HepG2 (cell line): Measurements from ENCODE around the gene ZNF74. TPM values are rescaled to one million over a fixed set of nuclear protein-coding genes. Genes with fewer than 3 reads are reported as not detected.

Source experiments
- HDAC1 ChIP-seq: sonication (generic); formaldehyde crosslinking; IDR thresholded peaks from 2 replicates; pipeline ENCODE4 v1.5.1; 2020; ENCODE audit warnings: mild to moderate bottlenecking, missing genetic modification reagents
- MAF1 ChIP-seq: sonication (generic); formaldehyde crosslinking; IDR thresholded peaks from 2 replicates; pipeline ENCODE4 v1.5.0; 2020; ENCODE audit warnings: missing genetic modification reagents, borderline replicate concordance
- MEIS2 ChIP-seq: sonication (generic); formaldehyde crosslinking; IDR thresholded peaks from 2 replicates; pipeline ENCODE4 v1.9.0; 2021; ENCODE audit warnings: mild to moderate bottlenecking, missing genetic modification reagents
- NR2F2 ChIP-seq: IDR thresholded peaks from 2 replicates; pipeline ENCODE4 v1.6.1; 2012; ENCODE audit warnings: low read depth, inconsistent platforms, borderline replicate concordance
- POLR2G ChIP-seq: fragments of 200-400 bp; formaldehyde crosslinking; IDR thresholded peaks from 2 replicates; pipeline ENCODE4 v1.6.1; 2018; ENCODE audit warnings: mild to moderate bottlenecking, low read depth, low read length, moderate library complexity
- PRPF4 ChIP-seq: fragments of 200-400 bp; formaldehyde crosslinking; IDR thresholded peaks from 2 replicates; pipeline ENCODE4 v1.6.1; 2016; ENCODE audit warnings: low read length, low read depth; ENCODE audit not compliant: poor library complexity, severe bottlenecking
- SMAD1 ChIP-seq: sonication (generic); formaldehyde crosslinking; IDR thresholded peaks from 2 replicates; pipeline ENCODE4 v1.4.0; 2020; ENCODE audit warnings: missing genetic modification reagents, low read depth, mild to moderate bottlenecking, borderline replicate concordance
- TEAD3 ChIP-seq: optimal IDR thresholded peaks from 2 replicates; pipeline ENCODE3; 2016; ENCODE audit warnings: borderline replicate concordance
- ZNF598 ChIP-seq: sonication (generic); formaldehyde crosslinking; IDR thresholded peaks from 2 replicates; pipeline ENCODE4 v1.5.1; 2020; ENCODE audit warnings: mild to moderate bottlenecking, missing genetic modification reagents, borderline replicate concordance
- ZNF629 ChIP-seq: sonication (generic); formaldehyde crosslinking; conservative IDR thresholded peaks from 2 replicates; pipeline ENCODE4 v1.5.0; 2020; ENCODE audit warnings: missing genetic modification reagents
- polyA plus RNA-seq, 8 experiments: library from polyadenylated mRNA; depleted of rRNA in 3 of 8; stranded (reverse) in 7 of 8; unstranded in 1 of 8; fragments of >200 nt; fragmentation: Illumina TruSeq in 4 of 8; extraction: Trizol in 4 of 8; gene quantifications; 2 replicates each; pipeline versions ENCODE4 v1.2.1 to v1.2.3, GENCODE V29; 2011 to 2016; ENCODE audit warnings: low read depth in 4 of 8, missing spikeins in 1 of 8, mixed read lengths in 1 of 8; ENCODE audit not compliant: insufficient read depth in 1 of 8
- total RNA-seq, 5 experiments: library from RNA; depleted of rRNA; stranded (reverse); fragments of >200 nt; fragmentation: Illumina TruSeq; extraction: Trizol; gene quantifications; 2 replicates each; pipeline ENCODE4 v1.2.3, GENCODE V29; 2016; ENCODE audit warnings: low read depth in 1 of 5
- TF ChIP-seq, protein P1 (sequence below): sonication (generic); formaldehyde crosslinking; IDR thresholded peaks from 2 replicates; pipeline ENCODE4 v1.8.1; 2023; ENCODE audit warnings: mild to moderate bottlenecking, missing genetic modification reagents
- TF ChIP-seq, protein P2 (sequence below): sonication (generic); formaldehyde crosslinking; IDR thresholded peaks from 2 replicates; pipeline ENCODE4 v1.4.0; 2020; ENCODE audit warnings: mild to moderate bottlenecking, missing genetic modification reagents
- TF ChIP-seq, protein P3 (sequence below): sonication (generic); formaldehyde crosslinking; IDR thresholded peaks from one replicate; pipeline ENCODE4 v1.5.1; 2020; ENCODE audit warnings: mild to moderate bottlenecking, missing genetic modification reagents; ENCODE audit errors: not compliant biosample characterization
- TF ChIP-seq, protein P4 (sequence below): sonication (generic); formaldehyde crosslinking; IDR thresholded peaks from 2 replicates; pipeline ENCODE4 v1.4.0; 2020; ENCODE audit warnings: mild to moderate bottlenecking, missing genetic modification reagents
- TF ChIP-seq, protein P5 (sequence below): sonication (generic); formaldehyde crosslinking; IDR thresholded peaks from 2 replicates; pipeline ENCODE4 v1.5.1; 2020; ENCODE audit warnings: mild to moderate bottlenecking, missing genetic modification reagents, moderate library complexity

ZNF74 gene
- total and polyA plus RNA-seq, 2 of the 13 experiments (the other 11 are each of a cell fraction or from before 2014, with no cell fraction given), result 6.3 to 9.1 TPM

DNA sequence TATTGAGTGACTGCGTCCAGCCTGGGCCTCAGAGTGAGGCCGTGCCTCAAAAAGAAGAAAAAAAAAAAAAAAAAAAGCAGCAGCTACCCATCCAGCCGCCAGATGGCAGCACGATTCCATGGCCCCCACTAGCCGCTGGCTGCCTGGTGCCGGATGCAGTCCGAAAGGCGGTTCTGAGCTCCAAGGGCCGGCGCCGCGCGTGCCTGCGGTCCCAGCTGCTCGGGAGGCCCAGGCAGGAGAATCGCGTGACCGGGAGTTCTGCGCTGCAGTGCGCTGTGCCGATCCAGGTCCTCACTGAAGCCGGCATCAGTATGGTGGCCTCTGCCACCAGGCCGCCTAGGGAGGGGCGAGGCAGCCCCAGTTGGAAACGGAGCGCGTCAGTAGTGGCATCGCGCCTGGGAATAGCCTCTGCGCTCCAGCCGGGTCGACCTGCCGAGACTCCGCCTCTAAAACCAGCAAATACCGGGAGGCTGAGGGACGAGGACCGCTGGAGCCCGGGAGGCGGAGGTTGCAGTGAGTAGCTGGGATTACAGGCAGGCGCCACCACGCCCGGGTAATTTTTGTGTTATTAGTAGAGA lies 24.3 kb downstream of the ZNF74 start (continued):
- TF ChIP-seq, protein P1, sequence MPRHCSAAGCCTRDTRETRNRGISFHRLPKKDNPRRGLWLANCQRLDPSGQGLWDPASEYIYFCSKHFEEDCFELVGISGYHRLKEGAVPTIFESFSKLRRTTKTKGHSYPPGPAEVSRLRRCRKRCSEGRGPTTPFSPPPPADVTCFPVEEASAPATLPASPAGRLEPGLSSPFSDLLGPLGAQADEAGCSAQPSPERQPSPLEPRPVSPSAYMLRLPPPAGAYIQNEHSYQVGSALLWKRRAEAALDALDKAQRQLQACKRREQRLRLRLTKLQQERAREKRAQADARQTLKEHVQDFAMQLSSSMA (CRISPR knock-in tag), result no peak
- TF ChIP-seq MAF1 (CRISPR knock-in tag) (no peak), PRPF4 (no peak), ZNF598 (CRISPR knock-in tag) (peak; percentile 27; the same call in 1 of the 2 replicates), POLR2G (no peak), HDAC1 (CRISPR knock-in tag) (peak; percentile 44; the same call in 1 of the 2 replicates), TEAD3 (CRISPR knock-in tag) (no peak), MEIS2 (no peak), SMAD1 (CRISPR knock-in tag) (peak; percentile 40; the same call in 1 of the 2 replicates), NR2F2 (no peak), ZNF629 (CRISPR knock-in tag) (no peak)
- TF ChIP-seq, protein P2, sequence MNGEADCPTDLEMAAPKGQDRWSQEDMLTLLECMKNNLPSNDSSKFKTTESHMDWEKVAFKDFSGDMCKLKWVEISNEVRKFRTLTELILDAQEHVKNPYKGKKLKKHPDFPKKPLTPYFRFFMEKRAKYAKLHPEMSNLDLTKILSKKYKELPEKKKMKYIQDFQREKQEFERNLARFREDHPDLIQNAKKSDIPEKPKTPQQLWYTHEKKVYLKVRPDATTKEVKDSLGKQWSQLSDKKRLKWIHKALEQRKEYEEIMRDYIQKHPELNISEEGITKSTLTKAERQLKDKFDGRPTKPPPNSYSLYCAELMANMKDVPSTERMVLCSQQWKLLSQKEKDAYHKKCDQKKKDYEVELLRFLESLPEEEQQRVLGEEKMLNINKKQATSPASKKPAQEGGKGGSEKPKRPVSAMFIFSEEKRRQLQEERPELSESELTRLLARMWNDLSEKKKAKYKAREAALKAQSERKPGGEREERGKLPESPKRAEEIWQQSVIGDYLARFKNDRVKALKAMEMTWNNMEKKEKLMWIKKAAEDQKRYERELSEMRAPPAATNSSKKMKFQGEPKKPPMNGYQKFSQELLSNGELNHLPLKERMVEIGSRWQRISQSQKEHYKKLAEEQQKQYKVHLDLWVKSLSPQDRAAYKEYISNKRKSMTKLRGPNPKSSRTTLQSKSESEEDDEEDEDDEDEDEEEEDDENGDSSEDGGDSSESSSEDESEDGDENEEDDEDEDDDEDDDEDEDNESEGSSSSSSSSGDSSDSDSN (CRISPR knock-in tag), result peak; percentile 79
- TF ChIP-seq, protein P3, sequence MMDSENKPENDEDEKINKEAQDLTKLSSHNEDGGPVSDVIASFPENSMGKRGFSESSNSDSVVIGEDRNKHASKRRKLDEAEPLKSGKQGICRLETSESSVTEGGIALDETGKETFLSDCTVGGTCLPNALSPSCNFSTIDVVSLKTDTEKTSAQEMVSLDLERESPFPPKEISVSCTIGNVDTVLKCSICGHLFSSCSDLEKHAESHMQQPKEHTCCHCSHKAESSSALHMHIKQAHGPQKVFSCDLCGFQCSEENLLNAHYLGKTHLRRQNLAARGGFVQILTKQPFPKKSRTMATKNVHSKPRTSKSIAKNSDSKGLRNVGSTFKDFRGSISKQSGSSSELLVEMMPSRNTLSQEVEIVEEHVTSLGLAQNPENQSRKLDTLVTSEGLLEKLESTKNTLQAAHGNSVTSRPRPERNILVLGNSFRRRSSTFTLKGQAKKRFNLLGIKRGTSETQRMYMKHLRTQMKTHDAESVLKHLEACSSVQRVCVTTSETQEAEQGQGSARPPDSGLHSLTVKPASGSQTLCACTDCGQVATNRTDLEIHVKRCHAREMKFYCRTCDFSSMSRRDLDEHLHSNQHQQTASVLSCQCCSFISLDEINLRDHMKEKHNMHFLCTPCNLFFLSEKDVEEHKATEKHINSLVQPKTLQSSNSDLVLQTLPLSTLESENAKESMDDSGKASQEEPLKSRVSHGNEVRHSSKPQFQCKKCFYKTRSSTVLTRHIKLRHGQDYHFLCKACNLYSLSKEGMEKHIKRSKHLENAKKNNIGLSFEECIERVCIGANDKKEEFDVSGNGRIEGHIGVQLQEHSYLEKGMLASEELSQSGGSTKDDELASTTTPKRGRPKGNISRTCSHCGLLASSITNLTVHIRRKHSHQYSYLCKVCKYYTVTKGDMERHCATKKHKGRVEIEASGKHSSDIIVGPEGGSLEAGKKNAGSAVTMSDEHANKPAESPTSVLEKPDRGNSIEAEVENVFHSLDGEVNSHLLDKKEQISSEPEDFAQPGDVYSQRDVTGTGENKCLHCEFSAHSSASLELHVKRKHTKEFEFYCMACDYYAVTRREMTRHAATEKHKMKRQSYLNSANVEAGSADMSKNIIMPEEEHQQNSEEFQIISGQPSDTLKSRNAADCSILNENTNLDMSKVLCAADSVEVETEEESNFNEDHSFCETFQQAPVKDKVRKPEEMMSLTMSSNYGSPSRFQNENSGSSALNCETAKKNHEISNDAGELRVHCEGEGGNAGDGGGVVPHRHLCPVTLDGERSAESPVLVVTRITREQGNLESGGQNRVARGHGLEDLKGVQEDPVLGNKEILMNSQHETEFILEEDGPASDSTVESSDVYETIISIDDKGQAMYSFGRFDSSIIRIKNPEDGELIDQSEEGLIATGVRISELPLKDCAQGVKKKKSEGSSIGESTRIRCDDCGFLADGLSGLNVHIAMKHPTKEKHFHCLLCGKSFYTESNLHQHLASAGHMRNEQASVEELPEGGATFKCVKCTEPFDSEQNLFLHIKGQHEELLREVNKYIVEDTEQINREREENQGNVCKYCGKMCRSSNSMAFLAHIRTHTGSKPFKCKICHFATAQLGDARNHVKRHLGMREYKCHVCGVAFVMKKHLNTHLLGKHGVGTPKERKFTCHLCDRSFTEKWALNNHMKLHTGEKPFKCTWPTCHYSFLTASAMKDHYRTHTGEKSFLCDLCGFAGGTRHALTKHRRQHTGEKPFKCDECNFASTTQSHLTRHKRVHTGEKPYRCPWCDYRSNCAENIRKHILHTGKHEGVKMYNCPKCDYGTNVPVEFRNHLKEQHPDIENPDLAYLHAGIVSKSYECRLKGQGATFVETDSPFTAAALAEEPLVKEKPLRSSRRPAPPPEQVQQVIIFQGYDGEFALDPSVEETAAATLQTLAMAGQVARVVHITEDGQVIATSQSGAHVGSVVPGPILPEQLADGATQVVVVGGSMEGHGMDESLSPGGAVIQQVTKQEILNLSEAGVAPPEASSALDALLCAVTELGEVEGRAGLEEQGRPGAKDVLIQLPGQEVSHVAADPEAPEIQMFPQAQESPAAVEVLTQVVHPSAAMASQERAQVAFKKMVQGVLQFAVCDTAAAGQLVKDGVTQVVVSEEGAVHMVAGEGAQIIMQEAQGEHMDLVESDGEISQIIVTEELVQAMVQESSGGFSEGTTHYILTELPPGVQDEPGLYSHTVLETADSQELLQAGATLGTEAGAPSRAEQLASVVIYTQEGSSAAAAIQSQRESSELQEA, result peak; percentile 67
- TF ChIP-seq, protein P4, sequence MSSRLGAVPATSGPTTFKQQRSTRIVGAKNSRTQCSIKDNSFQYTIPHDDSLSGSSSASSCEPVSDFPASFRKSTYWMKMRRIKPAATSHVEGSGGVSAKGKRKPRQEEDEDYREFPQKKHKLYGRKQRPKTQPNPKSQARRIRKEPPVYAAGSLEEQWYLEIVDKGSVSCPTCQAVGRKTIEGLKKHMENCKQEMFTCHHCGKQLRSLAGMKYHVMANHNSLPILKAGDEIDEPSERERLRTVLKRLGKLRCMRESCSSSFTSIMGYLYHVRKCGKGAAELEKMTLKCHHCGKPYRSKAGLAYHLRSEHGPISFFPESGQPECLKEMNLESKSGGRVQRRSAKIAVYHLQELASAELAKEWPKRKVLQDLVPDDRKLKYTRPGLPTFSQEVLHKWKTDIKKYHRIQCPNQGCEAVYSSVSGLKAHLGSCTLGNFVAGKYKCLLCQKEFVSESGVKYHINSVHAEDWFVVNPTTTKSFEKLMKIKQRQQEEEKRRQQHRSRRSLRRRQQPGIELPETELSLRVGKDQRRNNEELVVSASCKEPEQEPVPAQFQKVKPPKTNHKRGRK, result no peak
- TF ChIP-seq, protein P5, sequence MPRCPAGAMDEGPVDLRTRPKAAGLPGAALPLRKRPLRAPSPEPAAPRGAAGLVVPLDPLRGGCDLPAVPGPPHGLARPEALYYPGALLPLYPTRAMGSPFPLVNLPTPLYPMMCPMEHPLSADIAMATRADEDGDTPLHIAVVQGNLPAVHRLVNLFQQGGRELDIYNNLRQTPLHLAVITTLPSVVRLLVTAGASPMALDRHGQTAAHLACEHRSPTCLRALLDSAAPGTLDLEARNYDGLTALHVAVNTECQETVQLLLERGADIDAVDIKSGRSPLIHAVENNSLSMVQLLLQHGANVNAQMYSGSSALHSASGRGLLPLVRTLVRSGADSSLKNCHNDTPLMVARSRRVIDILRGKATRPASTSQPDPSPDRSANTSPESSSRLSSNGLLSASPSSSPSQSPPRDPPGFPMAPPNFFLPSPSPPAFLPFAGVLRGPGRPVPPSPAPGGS (CRISPR knock-in tag), result no peak
